ENCODE data around the gene PDK4. TPM values are rescaled to one million over a fixed set of nuclear protein-coding genes. Genes with fewer than 3 reads are reported as not detected.

The PDK4 gene
- total RNA-seq, 1 donor from 2014 or later: 0.34 TPM

DNA sequence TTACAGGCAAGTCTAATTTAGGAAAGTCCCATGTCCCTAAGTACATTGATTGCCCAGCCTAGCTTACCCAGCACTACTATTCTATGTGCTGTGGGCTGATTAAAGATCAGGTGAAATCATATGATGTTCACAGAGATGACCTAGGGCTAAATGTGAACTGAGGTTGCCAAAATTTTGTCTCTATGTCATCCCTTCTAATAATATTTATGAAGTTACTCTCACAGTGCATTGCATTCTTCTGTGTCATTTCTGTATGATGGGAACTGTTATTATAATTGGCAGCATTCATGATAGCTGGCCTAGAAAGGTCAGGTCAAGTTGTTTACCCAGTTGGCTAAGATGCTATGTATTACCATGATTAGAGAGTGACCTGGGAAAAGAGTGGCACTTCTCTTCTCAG lies 2.8 kb upstream of the PDK4 start:
- H3K79me2 ChIP-seq (ENCODE audit: insufficient read depth, low read length): no peaks in the 10 kb centered on the region
- Mint-ChIP-seq H3K27me3 (ENCODE audit: low read depth, unreplicated experiment) (peaks cover 18% of the 10 kb centered on the region), H3K27ac (ENCODE audit: unreplicated experiment) (no peak overlapping the region), H3K9me3 (ENCODE audit: unreplicated experiment) (no peaks in the 10 kb centered on the region), H3K4me1 (ENCODE audit: low read depth, unreplicated experiment) (no peaks in the 10 kb centered on the region), H3K4me3 (ENCODE audit: unreplicated experiment) (no peak overlapping the region), H3K36me3 (ENCODE audit: low read depth, unreplicated experiment) (peaks cover 2% of the 10 kb centered on the region)
- no peak overlapping the region for H3K27ac ChIP-seq (ENCODE audit: low read depth, low read length)
- FAIRE-seq (no peak), DNase-seq (ENCODE audit: low read depth) (no peak)
- H3K4me1 ChIP-seq (ENCODE audit: insufficient read depth, low read length): peaks cover 5% of the 10 kb centered on the region
- H3K9me3 ChIP-seq (ENCODE audit: insufficient read depth, low read depth, low read length): no peaks in the 10 kb centered on the region
- no peaks in the 10 kb centered on the region for H4K20me1 ChIP-seq (ENCODE audit: insufficient read depth, low read length)
- no peak overlapping the region for H3K4me2 ChIP-seq (ENCODE audit: low read length)
- no peaks in the 10 kb centered on the region for H3K27me3 ChIP-seq (ENCODE audit: insufficient read depth, low read length)
- TF ChIP-seq, protein P1, sequence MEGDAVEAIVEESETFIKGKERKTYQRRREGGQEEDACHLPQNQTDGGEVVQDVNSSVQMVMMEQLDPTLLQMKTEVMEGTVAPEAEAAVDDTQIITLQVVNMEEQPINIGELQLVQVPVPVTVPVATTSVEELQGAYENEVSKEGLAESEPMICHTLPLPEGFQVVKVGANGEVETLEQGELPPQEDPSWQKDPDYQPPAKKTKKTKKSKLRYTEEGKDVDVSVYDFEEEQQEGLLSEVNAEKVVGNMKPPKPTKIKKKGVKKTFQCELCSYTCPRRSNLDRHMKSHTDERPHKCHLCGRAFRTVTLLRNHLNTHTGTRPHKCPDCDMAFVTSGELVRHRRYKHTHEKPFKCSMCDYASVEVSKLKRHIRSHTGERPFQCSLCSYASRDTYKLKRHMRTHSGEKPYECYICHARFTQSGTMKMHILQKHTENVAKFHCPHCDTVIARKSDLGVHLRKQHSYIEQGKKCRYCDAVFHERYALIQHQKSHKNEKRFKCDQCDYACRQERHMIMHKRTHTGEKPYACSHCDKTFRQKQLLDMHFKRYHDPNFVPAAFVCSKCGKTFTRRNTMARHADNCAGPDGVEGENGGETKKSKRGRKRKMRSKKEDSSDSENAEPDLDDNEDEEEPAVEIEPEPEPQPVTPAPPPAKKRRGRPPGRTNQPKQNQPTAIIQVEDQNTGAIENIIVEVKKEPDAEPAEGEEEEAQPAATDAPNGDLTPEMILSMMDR (IDR thresholded peaks at IDR 0.05; ENCODE audit: insufficient read depth, low read depth, low read length): no peak
- TF ChIP-seq EZH2 (IDR thresholded peaks at IDR 0.05; ENCODE audit: insufficient read depth, low read length): no peak
- no peak overlapping the region for H3K4me3 ChIP-seq (ENCODE audit: insufficient read depth, low read depth, low read length)
- no peak overlapping the region for H3K9ac ChIP-seq (ENCODE audit: low read length)
- no peaks in the 10 kb centered on the region for H3K36me3 ChIP-seq (ENCODE audit: insufficient read depth, low read length)
- H2AFZ ChIP-seq (ENCODE audit: low read depth, low read length): no peak overlapping the region

DNA sequence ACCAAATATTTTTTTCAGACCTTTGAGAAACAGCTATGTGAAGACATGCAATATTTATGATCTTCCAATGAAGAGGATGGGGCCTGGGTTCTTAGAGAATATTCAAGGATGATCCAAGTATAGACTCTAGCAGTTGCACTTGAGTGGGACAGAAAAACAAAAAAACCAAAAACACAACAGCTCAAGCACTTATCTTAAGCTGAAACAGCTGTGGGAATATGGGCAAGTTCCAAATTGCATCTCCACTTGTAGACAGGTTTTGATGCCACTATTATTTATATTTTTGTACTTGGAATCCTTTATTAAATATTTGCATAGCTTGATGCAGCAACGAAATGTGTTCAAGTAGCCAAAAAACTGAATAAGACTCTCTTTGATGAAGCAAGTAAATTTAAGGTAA lies 2.2 kb upstream of the PDK4 start:
- FAIRE-seq (no peak), DNase-seq (ENCODE audit: low read depth) (no peak)
- peaks cover 2% of the 10 kb centered on the region for H3K36me3 Mint-ChIP-seq (ENCODE audit: low read depth, unreplicated experiment)
- H3K9me3 ChIP-seq (ENCODE audit: insufficient read depth, low read depth, low read length): no peaks in the 10 kb centered on the region
- H3K36me3 ChIP-seq (ENCODE audit: insufficient read depth, low read length): no peaks in the 10 kb centered on the region
- H3K4me3 Mint-ChIP-seq (ENCODE audit: unreplicated experiment): no peak overlapping the region
- H3K4me3 ChIP-seq (ENCODE audit: insufficient read depth, low read depth, low read length): no peak overlapping the region
- no peaks in the 10 kb centered on the region for H3K9me3 Mint-ChIP-seq (ENCODE audit: unreplicated experiment)
- H4K20me1 ChIP-seq (ENCODE audit: insufficient read depth, low read length): no peaks in the 10 kb centered on the region
- H3K4me2 ChIP-seq (ENCODE audit: low read length): no peak overlapping the region
- no peaks in the 10 kb centered on the region for H3K4me1 Mint-ChIP-seq (ENCODE audit: low read depth, unreplicated experiment)
- no peaks in the 10 kb centered on the region for H3K27me3 ChIP-seq (ENCODE audit: insufficient read depth, low read length)
- no peak for TF ChIP-seq EZH2 (IDR thresholded peaks at IDR 0.05; ENCODE audit: insufficient read depth, low read length)
- TF ChIP-seq, protein P1 (IDR thresholded peaks at IDR 0.05; ENCODE audit: insufficient read depth, low read depth, low read length): no peak
- no peak overlapping the region for H3K27ac Mint-ChIP-seq (ENCODE audit: unreplicated experiment)
- peaks cover 18% of the 10 kb centered on the region for H3K27me3 Mint-ChIP-seq (ENCODE audit: low read depth, unreplicated experiment)
- H3K4me1 ChIP-seq (ENCODE audit: insufficient read depth, low read length): peaks cover 5% of the 10 kb centered on the region
- no peak overlapping the region for H2AFZ ChIP-seq (ENCODE audit: low read depth, low read length)
- no peaks in the 10 kb centered on the region for H3K79me2 ChIP-seq (ENCODE audit: insufficient read depth, low read length)
- no peak overlapping the region for H3K27ac ChIP-seq (ENCODE audit: low read depth, low read length)
- H3K9ac ChIP-seq (ENCODE audit: low read length): no peak overlapping the region

DNA sequence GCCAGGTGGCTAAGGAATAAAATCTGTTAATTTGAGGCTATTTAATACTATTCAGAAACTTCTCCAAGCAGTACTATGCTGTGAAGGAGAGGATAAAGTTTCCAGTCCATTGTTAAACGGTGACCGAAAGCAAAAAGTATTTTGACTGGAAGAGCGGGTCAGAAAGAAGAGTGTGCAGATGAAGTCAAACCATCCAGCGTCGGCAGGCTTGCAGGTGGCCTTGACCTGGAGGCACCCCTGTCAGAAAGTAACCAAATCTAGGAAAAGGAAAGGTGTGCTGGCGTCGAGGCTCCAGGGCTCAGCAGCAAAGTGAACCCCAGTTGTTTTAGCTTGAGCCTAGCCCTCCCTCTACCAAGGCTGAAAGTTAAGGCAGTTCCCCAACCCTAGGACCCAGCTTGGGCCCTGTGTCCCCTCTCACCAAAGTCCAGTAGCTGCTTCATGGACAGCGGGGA lies 544 bp downstream of the PDK4 start:
- Histone ChIP-seq H3K4me1 (ENCODE audit: insufficient read depth, low read length) (peaks cover 5% of the 10 kb centered on the region), H3K27me3 (ENCODE audit: insufficient read depth, low read length) (no peaks in the 10 kb centered on the region), H3K36me3 (ENCODE audit: insufficient read depth, low read length) (no peaks in the 10 kb centered on the region), H3K9ac (ENCODE audit: low read length) (peak overlapping the region; percentile 49), H3K27ac (ENCODE audit: low read depth, low read length) (no peak overlapping the region), H3K9me3 (ENCODE audit: insufficient read depth, low read depth, low read length) (no peaks in the 10 kb centered on the region), H2AFZ (ENCODE audit: low read depth, low read length) (peak overlapping the region; percentile 96), H3K79me2 (ENCODE audit: insufficient read depth, low read length) (no peaks in the 10 kb centered on the region), H3K4me2 (ENCODE audit: low read length) (peak overlapping the region; percentile 98), H4K20me1 (ENCODE audit: insufficient read depth, low read length) (no peaks in the 10 kb centered on the region), H3K4me3 (ENCODE audit: insufficient read depth, low read depth, low read length) (peak overlapping the region; percentile 70)
- H3K4me3 Mint-ChIP-seq (ENCODE audit: unreplicated experiment): peak overlapping the region; percentile 92
- no peaks in the 10 kb centered on the region for H3K9me3 Mint-ChIP-seq (ENCODE audit: unreplicated experiment)
- no peaks in the 10 kb centered on the region for H3K36me3 Mint-ChIP-seq (ENCODE audit: low read depth, unreplicated experiment)
- peaks cover 18% of the 10 kb centered on the region for H3K27me3 Mint-ChIP-seq (ENCODE audit: low read depth, unreplicated experiment)
- peak overlapping the region; percentile 17 for H3K27ac Mint-ChIP-seq (ENCODE audit: unreplicated experiment)
- FAIRE-seq (no peak), DNase-seq (ENCODE audit: low read depth) (no peak)
- TF ChIP-seq, protein P1 (IDR thresholded peaks at IDR 0.05; ENCODE audit: insufficient read depth, low read depth, low read length): no peak
- no peak for TF ChIP-seq EZH2 (IDR thresholded peaks at IDR 0.05; ENCODE audit: insufficient read depth, low read length)
- H3K4me1 Mint-ChIP-seq (ENCODE audit: low read depth, unreplicated experiment): no peaks in the 10 kb centered on the region
